GM12801 (cell line): ENCODE results near the gene SPOCD1.

Source experiments
- TF ChIP-seq, protein P1 (sequence below): IDR thresholded peaks from one replicate; pipeline ENCODE4 v1.5.1; 2011; ENCODE audit warnings: control low read depth; ENCODE audit not compliant: insufficient read length; ENCODE audit errors: extremely low read depth

SPOCD1 gene

DNA sequence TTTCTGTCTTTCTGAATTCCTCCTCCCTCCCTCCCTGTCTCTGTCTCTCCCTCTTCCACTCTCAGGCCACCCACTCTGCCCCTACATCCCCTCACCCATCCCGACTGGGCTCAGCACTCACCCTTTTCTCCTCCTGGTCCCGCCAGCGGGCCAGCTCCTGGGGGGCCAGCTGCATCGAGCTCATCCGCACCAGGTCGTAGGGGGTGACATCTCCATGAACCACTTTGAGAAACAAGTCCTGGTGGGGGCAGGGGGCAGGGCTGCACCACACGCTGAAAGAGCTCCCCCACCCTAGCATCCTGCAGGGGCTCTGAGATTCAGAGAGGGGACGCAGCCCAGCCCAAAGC is 17.8 kb downstream of the SPOCD1 start:
- TF ChIP-seq, protein P1, sequence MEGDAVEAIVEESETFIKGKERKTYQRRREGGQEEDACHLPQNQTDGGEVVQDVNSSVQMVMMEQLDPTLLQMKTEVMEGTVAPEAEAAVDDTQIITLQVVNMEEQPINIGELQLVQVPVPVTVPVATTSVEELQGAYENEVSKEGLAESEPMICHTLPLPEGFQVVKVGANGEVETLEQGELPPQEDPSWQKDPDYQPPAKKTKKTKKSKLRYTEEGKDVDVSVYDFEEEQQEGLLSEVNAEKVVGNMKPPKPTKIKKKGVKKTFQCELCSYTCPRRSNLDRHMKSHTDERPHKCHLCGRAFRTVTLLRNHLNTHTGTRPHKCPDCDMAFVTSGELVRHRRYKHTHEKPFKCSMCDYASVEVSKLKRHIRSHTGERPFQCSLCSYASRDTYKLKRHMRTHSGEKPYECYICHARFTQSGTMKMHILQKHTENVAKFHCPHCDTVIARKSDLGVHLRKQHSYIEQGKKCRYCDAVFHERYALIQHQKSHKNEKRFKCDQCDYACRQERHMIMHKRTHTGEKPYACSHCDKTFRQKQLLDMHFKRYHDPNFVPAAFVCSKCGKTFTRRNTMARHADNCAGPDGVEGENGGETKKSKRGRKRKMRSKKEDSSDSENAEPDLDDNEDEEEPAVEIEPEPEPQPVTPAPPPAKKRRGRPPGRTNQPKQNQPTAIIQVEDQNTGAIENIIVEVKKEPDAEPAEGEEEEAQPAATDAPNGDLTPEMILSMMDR: no peak

DNA sequence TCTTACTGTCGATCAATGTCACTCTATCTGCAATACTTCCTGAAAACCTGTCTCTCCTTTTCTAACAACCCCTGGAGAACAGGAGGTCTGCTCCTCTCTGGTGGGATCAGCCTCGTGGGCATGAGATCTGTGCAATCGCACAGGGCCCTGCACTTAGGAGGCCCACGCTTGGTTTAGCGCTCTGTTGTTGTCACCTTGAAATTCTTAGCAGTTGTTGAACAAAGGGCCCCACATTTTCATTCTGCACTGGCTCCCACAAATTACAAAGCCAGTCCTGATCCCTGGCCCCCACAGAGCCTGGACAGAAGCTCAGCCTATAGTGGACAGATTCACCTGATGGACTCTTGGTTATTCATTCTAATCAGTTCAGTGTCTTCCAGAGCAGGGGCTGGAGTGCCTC is 18.6 kb downstream of the SPOCD1 start:
- TF ChIP-seq, protein P1: no peak

DNA sequence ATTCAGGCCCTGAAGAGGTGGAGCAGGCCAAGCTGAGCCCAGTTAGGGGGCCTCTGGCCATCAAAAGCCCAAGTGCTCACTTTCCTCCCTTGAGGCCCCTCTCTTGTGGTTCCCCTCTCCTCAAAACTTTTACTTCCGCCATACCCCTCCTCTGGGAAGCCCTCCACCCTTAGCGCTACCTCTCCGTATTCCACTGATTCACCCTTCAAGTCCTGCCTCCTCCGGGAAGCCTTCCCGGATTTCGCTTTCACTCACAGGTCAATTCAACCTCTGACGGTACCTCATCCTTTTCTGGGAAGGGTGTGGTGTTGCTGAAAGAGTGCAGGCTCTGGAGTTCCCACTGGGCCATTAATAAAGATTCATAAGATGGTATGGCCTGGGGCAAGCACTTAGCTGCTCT is 19.1 kb downstream of the SPOCD1 start:
- TF ChIP-seq, protein P1: no peak

DNA sequence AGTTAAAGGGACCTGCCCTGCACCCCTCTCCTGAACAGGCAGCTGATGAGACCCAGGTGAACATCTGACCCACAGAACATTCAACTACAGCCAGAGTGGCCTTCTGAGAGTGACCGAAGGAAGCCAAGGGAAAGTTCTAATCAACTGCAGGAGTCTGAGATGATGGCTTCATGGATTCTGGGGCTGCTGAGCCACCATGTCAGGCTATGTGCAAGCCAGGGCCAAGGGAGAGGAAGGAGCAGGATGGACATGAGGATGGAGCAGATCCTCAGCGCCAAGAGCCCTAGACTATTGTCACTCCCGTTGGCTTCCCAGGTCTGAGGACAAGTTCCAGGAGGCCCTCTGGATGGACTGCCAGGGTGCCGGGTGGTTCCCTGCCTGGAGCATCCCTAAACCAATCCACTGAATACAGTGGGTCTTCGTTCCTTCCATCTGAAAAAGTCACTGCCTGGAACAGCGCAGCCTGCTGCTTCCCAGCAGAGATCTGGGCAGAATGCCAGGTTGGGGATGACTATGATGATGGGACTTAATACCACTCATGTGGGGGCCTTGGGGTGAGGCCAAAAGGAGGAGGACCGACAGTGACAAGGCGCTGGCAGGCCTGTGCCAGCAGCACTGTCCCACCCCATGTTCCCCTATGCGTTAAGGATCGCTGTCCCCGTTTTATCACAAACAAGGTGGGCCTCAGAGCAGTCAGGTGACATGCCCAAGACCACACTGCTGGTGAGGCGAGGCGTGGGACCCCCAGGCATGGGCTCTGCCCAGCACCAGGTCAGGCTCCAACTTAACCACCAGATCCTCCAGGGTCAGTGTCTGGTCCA is 19.8 kb downstream of the SPOCD1 start:
- TF ChIP-seq, protein P1: no peak

DNA sequence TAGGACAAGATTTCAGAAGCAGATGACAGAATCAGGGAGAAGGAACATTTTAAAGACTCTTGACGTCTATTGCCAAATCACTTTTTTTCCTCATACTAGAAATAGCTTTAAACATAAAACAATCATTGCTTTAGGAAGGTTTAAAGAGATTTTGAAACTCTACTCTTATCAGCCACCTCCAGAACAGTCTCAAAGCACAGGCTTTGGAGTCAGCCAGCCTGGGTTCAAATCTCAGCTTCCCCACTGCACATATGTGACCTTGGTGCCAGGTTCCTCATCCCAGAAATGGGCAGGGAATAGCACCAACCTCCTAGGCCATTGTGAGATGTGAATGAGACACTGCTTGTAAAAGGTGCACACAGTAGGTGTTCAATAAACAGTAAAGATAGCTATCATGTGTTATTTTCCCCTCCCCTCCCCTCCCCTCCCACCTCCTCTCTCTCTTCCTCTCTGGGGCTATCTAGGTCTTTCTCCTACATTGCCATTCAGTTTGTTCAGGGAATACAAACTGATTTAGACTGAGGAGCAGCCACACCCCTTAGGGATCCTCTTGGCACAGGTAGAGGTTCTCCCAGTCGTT is 20.6 kb downstream of the SPOCD1 start:
- TF ChIP-seq, protein P1: no peak

DNA sequence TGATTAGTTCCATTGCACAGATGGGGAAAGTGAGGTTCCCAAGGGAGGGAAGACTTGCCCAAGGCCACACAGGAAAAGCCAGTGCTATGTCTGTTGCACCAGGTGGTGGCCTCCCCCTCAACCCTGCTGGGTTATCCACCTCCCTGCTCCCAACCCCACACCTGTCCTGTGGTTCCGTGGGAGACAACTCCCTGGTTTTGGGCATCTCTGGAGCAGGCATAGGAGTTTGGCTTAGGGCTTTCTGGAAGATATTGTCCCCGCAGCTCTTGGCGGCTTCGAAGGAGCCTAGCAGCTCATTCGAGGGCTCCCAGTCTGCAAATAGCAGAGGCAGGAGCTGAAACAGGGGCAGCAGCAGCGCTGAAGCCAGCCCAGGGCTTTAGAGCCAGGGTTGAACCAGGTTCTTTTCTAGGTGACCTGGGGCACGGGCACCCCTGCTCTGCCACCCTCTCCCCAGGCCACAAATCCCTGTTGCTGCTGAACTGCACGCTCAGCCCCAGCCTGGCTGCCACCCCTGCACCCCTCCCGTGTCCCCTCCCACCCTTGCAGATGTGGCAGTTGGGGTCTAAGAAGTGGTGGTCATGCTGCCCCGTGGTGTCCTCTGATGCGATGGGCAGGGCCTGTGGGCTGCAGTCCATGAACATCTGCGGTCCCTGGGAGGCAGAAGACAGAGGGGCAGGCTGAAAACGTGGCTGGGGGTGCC is 22.1 kb downstream of the SPOCD1 start:
- TF ChIP-seq, protein P1: no peak

DNA sequence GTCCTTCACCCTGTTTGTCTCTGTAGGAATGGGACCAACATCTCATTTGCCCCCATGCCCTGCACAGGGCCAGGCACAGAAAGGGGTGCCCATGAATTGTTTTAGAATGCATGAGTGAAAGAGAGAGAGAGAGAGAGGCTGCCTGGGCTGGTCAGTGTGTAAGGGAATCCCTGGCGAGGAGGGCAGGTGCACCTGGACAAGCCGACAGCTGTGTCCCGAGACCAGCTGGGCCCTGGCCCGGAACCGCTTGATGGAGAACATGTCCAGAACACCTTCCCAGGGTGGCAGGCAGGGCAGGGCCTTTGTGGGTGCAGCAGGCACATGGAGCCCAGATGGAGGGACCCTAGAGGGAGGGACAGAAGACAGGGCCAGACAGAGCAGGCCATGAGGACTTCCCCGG is 22.7 kb downstream of the SPOCD1 start:
- TF ChIP-seq, protein P1: no peak
